Stimulated activated CD8-positive, alpha-beta memory T cell treated with anti-CD3 and anti-CD28 coated beads, Interleukin-7, amount 100 ng/mL, for 4 hours (primary cell): ENCODE measurements around the gene DMXL1.

Experiments
- DNase-seq, 2 donors: peaks; one replicate each; pipeline ENCODE4 v3.0.0-alpha.2; 2020; ENCODE audit warnings: low read depth in 2 of 2

DMXL1 gene, protein sequence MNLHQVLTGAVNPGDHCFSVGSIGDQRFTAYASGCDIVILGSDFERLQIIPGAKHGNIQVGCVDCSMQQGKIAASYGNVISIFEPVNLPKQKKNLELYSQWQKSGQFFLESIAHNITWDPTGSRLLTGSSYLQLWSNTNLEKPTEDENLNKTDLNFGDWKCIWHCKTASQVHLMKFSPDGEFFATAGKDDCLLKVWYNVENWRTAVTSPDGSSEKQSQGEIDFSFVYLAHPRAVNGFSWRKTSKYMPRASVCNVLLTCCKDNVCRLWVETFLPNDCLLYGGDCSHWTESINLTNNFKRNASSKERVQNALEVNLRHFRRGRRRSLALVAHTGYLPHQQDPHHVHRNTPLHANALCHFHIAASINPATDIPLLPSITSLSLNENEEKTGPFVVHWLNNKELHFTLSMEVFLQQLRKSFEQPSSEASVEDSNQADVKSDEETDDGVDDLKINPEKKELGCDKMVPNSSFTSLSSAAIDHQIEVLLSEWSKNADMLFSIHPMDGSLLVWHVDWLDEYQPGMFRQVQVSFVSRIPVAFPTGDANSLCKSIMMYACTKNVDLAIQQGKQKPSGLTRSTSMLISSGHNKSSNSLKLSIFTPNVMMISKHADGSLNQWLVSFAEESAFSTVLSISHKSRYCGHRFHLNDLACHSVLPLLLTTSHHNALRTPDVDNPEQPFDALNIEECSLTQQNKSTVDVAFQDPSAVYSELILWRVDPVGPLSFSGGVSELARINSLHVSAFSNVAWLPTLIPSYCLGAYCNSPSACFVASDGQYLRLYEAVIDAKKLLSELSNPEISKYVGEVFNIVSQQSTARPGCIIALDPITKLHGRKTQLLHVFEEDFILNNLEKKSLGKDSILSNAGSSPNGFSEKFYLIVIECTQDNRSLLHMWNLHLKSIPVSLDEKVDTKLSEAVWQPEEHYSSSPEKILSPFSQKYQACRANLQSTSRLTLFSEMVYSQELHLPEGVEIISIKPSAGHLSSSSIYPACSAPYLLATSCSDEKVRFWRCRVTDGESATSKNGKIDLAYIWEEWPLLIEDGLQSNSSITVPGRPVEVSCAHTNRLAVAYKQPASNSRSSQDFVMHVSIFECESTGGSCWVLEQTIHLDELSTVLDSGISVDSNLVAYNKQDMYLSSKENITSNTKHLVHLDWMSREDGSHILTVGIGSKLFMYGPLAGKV (N-terminal part only)

DNA sequence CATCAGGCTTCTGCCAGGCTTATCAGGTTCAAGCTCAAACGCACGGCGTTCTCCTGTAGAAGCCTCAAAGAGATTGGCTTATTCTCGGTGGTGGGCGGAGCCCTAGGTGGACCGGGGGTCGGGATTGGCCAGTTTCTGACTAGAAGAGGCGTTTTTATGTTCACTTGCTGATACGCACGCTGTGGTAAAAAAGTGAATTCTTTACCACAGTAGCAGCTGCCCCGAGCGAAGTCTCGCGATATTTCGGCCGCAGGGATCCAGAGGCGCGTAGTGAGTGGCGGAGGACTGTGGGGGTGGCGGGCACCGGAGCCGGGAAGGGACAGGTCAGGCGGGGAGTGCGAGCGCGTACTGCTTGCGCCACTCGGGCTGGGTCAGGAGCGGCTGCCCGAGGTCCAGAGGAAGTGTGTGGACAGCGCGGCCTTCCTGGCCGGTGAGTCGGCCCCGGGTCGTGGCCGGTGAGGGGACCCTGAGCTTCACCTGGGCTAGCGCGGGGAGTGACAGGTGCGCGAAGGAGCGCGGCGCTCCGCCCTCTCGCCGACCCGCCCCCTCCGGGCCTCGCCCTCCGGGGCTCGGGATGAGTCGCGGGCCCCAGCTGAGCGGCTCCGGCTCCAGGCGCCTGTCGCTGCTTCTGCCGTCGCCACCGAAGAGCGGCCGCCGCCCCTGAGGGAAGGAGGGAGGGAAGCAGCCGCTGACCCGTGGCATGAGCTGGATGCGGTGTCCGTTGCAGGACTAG lies at the start of gene DMXL1:
Gene DMXL1 (plus strand): TSS at position 260 of the 733 bp plus-strand sequence. CDS start 483 bp downstream, outside the sequence.
- DNase-seq: peak; percentile 95 to 98

DNA sequence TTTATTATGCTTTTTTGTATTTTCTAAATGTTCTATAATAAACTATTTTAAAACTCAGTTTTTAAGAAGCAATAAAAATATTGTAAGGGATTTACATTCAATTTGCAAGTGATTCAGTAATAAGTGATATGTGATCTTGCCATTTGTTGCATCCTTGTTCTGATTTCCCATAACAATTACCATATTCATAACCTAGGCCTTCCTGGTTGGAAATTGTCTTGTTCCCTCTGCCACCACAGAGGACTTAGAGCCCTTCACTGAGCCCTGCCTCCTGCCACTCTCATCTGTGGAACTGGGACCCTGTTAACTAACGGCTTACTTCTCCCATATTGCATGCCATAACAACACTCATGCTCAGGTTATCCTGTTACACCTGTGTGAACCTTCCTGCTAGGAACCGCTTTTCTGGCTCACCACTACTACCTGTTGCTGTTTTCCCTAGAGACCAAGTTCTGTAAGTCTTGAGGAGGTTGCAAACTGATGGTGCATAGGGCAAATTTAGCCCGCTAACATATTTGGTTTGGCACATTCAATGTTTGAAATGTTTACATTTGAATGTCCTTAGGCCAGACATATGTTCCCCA lies 49.6 kb upstream of the DMXL1 start:
- DNase-seq: no peak

DNA sequence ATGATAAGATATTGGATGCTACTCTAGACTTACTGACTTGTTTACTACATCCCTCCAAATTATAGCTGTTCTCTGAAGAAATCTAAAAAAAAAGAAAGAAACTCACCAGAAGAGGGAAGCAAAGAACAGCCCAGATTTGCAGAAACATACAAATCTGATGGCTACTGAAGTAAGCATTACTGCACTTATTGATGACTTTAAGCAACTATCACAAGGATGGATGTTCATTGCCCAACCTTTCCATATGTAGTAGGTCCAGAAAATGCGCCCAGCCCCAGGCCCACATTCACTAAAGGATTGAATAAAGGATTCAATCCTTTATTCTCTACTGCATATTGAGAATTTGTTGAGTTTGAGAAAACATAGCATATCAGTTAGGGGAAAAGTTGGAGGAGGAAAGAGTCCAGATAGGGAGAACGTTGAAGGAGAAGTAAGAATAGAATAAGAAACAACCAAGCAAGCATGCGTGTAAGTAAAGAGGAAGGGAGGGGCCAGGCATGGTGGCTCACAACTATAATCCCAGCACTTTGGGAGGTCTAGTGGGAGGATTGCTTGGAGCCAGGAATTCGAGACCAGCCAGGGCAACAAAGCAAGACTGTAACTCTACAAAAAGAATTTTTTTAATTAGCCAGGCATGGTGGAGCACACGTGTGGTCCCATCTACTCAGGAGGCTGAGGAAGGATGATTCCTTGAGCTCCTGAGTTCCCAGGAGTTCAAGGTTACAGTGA lies 48.7 kb upstream of the DMXL1 start:
- no peak for DNase-seq

DNA sequence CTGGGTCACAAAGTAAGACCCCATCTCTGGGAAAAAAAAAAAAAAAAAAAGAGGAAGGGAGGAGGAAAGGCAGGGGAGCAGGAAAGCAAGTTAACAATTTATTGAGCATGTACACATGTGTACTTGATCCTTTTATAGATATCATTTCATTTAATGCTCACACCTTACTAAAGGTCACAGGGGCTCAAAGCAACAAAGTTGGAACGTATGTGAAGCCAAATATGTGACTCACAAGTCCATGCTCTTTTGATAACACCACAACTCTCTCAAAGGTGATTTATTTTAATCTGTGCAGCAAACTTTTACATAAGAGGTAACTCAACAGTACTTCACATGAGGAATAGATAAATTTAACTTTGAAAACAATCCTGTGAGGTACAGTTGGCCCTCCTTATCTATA lies 48.1 kb upstream of the DMXL1 start:
- no peak for DNase-seq

DNA sequence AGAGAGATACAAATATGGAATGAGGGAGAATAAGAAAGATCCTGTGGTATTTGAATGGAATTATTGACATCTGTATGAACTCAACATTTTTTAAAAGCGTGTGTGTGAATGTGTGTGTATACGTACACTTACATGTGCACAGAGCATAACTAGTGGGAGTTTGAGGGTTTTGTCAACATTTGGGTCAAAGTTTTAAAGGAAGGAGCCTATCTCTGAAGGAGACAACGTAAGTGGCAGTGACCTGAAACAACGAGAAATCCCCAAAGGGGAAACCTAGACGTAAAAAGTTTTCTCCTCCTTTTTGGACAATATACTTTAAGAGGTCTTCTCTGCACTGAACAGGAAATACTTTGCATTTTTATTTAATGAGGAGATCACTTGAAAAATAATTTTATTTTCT lies 42.3 kb upstream of the DMXL1 start:
- DNase-seq: no peak

DNA sequence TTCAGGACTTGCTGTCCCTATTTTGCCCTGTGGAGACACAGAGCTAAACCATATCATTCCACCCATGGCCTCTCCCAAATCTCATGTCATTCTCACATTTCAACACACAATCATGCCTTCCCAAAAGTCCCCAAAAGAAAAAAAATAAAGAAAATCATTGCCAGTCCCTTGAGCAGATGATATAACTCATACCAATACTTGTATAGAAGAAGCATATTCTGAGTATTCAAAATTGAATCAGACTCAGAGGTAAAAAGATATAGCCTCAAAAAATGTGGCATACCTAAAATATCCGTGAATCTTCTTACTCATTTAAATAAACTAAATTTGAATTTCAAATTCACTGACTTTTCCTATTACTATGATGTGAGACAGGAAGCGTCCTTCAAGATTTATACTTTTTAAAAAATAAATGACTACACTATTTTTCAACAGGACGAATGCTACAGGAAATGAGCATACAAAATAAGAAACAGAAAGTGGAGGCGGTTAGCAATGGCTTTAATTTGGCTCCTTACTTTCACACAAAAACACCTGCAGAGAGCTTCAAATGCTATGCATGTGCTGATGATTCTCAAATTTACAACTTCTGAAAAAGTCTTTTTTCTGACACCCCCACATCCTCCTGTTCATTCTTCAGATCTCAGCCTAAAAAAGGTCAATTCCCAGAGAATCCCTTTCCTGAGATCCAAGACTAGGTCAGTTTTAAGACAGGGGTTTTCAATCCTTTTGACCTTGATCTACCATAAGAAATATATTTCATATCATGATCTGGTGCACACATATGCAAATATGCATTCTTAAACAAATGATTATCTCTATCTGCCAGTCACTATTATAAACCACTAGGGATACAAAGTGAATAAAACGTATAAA lies 39.6 kb upstream of the DMXL1 start:
- no peak for DNase-seq

DNA sequence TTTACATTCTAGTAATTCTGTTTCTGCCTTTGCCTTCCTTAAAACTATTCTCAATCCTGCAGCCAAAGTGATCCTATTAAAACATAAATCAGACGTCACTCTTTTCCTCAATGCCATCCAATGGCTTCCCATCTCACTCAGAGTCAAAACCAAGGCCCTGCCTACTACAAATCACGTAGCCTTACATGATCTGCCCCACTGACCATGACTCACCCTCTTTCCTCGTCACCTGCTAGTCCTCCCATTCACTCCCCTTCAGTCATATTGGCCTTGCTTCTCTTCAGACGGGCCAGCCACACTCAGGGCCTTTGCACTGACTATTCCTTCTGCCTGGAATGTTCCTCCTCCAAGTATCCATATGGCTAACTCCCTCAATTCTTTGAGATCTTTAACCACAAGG lies 39.0 kb upstream of the DMXL1 start:
- DNase-seq: no peak

DNA sequence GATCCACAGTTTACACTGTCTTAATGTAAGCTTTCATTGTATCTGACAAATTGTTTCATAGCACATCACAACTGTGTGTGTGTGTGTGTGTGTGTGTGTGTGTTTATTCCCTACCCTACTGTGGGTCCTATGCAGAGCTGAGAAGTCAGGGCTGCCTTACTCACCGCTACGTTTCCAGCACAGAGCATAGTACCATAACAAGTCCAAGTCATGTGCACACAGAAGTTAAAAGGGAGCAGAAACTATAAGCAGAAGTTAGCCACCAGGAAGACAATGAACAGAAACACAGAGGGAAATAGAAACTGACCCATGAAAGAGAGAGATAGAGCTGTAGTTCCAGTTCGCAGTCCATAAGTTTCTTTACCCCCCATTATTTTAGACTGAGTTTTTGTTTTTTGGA lies 38.2 kb upstream of the DMXL1 start:
- no peak for DNase-seq

DNA sequence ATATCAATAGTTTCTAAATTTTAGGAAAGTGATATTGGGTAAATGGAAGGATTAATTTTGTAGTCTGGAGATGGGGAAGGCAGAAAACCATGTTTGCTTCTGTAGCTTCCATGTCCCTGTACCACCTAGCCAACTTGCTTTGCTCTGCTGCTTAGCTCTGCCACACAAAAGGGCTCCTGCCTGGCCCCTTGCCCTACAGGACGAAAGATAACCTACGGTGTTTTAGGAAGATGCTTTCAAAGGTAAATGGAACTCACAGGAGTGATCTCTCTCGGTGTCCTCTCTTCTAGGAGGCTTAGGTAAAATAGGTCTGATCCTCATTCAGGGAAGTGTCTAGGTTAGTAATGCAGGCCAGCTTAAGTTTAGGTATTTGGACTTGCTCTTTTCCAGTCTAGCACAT lies 37.8 kb upstream of the DMXL1 start:
- no peak for DNase-seq

DNA sequence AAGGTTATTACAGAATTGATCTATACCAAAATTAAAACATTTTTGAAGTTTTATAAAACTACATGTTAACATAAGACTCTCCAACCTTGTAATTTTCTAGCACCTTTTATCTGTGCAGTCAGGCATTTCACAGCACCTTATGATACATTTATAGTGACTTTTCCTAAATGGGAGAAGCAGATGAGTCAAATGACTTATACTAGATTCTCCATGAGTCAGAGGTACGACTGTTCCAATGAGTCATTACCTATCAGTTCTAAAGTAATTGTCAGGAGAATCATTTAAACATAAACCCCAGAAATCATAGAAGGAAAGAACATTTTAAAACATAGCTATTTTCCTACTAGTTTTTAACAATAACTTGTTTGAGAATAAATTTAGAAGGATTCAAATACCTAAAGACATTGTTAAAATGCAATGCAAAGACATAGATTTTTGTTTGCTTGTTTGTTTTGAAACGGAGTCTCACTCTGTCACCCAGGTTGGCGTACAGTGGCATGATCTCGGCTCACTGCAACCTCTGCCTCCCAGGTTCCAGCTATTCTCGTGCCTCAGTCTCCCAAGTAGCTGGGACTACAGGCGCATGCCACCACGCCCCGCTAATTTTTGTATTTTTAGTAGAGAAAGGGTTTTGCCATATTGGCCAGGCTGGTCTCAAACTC lies 34.7 kb upstream of the DMXL1 start:
- DNase-seq: no peak

DNA sequence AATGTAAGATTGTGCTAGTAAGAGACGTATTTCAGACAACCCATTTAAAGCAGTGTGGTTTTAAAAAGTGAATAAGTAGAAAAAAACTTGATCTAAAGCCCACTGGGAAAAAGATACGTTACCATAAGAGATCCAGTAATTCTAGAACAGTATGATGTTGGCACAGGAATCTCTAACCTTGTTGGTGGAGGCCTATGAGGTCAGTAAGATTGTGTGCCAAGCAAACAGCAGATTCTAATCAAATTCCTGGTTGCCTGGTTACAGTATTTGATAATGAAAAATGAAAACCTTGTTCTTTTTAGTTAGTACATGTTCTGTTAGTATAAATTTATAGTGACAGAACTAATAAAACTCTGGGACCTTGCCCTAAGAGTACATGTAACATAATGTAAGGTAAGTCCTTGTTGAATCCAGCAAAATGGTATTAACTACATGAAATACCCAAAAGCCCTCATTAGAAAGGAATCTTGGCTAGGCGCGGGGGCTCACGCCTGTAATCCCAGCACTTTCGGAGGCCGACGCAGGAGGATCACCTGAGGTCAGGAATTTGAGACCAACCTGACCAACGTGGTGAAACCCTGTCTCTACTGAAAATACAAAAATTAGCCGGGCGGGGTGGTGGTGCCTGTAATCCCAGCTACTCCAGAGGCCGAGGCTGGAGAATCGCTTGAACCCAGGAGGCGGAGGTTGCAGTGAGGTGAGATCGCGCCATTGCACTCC lies 33.2 kb upstream of the DMXL1 start:
- DNase-seq: no peak

DNA sequence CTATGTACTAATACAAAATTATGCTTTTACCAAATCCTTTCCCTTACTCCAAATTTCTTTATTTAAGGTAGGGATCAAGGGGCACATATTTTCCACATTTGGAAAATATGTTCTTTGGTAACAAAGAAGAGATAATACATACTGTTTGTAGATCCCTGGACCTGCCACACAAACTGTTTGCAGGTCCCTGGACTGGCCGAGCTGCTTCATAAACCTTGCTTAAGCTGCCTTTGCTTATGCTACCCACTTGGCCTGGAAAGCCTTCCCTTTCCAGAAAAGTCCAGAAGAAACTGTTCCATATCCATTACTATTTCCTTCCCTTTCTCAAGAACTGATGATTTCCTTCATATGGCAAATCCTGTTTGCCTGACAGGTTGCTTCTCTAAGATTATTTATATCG lies 22.6 kb upstream of the DMXL1 start:
- no peak for DNase-seq

DNA sequence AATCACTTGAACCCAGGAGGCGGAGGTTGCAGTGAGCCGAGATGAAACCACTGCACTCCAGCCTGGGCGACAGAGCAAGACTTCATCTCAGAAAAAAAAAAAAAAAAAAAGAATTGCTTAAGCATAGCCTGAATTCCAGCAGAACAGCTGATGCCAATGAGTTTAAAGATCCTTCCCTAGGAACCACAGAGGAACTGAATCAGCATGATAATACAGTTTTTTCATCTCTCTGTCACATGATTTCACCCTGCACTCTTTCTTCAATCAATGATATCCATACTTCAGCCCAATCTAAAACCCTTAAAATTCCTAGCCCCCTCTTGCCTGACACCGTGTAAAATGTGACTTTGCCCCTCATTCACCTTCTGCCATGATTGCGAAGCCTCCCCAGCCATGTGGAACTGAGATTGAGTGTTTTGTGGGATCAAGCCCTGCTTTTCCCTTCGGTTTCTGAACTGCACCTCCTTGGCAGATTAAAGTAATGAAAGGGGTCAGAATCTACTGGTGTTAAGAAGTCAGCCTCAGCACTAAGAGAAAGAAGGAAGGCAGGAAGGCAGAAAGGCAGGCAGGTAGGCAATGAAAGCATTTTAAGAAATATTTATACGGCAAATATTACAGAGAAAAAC lies 20.9 kb upstream of the DMXL1 start:
- DNase-seq: no peak

DNA sequence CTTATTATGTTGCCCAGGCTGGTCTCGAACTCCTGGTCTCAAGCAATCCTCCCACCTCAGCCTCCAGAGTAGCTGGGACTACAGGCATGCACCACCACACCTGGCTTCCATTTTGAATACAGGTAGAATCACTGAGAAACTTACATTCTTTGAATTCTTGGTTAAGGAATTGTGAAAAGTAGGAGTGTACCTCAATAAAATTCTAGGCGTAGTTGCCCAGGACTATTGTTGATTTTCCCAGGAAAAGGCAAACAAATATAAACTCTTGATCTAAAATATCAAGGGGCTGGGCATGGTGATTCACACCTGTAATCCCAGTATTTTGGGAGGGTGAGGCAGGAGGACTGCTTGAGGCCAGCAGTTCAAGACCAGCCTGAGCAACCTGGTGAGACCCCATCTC lies 16.8 kb upstream of the DMXL1 start:
- no peak for DNase-seq

DNA sequence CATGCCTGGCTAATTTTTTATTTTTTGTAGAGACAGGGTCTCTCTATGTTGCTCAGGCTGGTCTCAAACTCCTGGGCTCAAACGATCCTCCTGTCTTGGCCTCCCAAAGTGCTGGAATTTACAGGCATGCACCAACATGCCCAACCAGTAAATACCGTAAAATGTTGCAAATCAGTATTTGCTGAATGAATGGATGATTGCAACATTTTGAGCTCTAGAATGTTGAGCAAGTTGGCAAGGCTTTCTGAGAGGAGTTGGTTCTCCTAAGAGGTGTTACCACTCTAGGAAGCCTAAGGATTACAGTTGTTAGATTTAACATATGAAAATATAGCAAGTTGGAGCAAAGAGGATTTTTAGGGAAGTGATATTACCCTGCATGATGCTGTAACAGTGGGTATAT lies 15.6 kb upstream of the DMXL1 start:
- no peak for DNase-seq

DNA sequence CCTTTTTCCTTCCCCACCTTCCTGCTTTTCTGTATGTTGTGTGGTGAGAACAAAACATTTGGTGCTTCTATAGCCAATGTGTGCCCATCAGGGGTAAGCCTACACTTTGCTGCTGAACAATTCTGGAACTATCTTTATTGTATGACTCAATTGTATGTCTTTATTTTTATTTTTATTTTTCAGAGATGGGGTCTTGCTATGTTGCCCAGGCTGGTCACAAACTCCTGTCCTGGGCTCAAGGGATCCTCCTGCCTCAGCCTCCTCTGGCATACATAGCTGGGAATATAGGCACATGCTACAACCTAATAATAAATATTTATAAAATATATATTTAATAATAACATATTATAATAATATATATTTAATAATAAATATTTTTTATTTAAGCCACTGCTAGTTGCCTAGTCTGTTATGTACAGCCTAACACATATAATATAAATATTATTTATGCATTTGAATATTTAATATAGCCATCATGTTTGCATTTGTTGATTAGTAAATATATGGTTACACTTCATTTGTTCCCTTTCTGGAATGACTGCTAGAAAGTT lies 11.8 kb upstream of the DMXL1 start:
- DNase-seq: no peak

DNA sequence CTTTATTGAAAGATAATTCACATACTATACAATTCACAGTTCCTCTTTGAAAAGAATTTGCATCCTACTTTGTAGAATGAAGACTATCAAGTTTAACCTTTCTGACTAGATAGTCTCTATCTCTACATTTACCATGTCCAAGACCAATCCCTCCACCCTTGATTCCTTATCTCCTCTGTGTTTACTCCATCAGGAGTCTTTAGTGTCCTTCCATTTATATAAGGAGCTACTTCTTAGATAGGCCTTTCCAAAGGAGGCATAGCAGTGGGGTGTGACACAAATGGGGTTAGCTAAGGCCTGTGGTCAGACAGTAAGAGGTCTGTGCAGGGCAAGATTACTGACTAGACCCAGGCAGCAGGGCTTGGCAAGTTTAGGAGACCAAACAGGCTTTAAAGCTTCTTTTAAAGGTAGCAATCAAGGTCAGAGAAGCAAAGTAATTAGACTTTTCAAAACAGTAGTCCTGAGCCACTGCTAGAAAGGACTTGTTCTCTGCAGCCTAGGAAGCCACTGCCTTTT lies 11.1 kb upstream of the DMXL1 start:
- no peak for DNase-seq
